ENCODE results near the gene PDE7B.

DNA sequence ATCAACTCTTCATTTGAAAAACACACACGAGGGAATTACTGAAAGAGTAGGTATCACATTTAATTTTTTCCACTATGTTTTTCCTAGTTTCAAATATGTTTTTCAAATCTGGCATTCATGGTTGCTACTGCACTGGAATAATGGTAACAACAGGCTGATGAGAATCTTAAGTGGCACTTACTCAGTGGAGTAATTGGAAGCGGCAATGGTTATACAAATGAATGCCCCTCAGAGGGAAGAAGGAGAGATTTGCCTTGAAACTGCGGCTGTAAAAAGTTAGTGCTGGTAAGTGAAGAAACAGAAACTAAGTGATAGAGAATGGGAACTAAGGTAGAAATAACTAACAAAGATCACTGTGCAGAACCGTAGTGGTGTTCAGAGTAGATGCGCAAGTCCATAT, 41.0 kb upstream of the PDE7B start:
- TF ChIP-seq, protein P1, sequence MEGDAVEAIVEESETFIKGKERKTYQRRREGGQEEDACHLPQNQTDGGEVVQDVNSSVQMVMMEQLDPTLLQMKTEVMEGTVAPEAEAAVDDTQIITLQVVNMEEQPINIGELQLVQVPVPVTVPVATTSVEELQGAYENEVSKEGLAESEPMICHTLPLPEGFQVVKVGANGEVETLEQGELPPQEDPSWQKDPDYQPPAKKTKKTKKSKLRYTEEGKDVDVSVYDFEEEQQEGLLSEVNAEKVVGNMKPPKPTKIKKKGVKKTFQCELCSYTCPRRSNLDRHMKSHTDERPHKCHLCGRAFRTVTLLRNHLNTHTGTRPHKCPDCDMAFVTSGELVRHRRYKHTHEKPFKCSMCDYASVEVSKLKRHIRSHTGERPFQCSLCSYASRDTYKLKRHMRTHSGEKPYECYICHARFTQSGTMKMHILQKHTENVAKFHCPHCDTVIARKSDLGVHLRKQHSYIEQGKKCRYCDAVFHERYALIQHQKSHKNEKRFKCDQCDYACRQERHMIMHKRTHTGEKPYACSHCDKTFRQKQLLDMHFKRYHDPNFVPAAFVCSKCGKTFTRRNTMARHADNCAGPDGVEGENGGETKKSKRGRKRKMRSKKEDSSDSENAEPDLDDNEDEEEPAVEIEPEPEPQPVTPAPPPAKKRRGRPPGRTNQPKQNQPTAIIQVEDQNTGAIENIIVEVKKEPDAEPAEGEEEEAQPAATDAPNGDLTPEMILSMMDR (IDR thresholded peaks at IDR 0.05 in 8 of 11, conservative IDR thresholded peaks at IDR 0.05 in 3 of 11): no peak
- TF ChIP-seq POLR2AphosphoS5 (IDR thresholded peaks at IDR 0.05): no peak
